Measurements from ENCODE around the gene MMP24.

MMP24 gene

DNA sequence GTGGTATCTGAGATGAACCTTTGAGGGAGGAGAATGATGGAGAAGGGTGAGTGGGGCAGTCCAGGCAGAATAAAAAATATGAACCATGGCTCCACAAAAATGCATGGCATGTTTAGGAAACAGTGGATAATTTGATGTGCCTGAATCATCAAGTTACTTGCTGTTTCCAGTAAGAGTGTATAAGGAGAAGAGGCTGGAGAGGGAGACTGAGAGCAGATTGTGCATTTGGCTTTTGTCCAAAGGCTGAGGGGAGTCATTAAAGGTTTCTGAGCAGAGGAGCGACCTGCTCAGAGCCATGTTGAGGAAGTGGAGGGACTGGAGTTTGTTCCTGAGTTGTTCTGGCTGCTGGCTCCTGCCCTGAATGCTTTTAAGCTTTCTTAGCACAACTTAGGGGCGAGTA, 6.1 kb downstream of the MMP24 start:
- H3K27ac ChIP-seq, result no peak overlapping the region

DNA sequence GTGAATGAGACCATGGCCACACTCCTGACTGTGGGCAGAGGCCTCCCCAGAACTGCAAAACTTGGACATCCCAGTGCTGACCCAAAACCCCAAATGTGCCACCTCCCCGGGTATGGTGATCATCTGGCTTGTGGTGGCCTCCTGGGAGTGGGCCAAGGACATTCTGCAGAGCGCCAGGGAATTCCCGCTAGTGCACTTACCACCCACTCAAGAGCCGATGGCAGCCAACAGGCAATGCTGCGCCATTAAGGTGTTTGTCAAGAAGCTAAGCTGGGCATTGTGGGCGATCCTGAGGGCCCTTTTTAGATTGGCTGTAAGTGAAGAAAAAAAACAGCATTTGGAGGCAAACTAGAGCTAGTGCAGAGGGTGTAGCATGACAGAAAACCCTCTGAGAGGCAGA, 9.4 kb downstream of the MMP24 start:
- no peak overlapping the region for H3K27ac ChIP-seq

More for the DNA sequence above, 6.1 kb downstream of the MMP24 start:
- TF ChIP-seq, protein P1, sequence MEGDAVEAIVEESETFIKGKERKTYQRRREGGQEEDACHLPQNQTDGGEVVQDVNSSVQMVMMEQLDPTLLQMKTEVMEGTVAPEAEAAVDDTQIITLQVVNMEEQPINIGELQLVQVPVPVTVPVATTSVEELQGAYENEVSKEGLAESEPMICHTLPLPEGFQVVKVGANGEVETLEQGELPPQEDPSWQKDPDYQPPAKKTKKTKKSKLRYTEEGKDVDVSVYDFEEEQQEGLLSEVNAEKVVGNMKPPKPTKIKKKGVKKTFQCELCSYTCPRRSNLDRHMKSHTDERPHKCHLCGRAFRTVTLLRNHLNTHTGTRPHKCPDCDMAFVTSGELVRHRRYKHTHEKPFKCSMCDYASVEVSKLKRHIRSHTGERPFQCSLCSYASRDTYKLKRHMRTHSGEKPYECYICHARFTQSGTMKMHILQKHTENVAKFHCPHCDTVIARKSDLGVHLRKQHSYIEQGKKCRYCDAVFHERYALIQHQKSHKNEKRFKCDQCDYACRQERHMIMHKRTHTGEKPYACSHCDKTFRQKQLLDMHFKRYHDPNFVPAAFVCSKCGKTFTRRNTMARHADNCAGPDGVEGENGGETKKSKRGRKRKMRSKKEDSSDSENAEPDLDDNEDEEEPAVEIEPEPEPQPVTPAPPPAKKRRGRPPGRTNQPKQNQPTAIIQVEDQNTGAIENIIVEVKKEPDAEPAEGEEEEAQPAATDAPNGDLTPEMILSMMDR (conservative IDR thresholded peaks at IDR 0.05), result no peak
- TF ChIP-seq ZFX (IDR thresholded peaks at IDR 0.05), result no peak

DNA sequence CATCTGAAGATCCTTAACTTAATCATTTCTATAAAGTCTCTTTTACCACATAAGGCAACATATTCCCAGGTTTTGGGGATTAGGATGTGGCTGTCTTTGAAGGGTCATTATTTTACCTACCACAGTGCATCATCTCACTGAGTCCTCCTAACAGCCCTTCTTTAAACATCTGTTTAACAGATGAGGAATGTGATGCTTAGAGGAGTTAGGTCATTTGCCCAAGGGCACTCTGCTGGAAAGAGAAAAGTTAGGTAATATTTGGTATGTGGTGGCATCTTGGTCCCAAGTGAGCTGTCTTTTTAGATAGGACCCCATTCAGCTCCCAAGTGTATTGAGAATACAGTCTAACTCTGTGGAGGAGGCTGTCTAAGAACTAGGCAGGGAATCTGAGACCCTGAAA, 11.0 kb downstream of the MMP24 start:
- no peak for TF ChIP-seq ZFX (IDR thresholded peaks at IDR 0.05)
- TF ChIP-seq, protein P1 (conservative IDR thresholded peaks at IDR 0.05), result no peak
- H3K27ac ChIP-seq, result no peak overlapping the region

More for the DNA sequence above, 9.4 kb downstream of the MMP24 start:
- no peak for TF ChIP-seq ZFX (IDR thresholded peaks at IDR 0.05)
- TF ChIP-seq, protein P1 (conservative IDR thresholded peaks at IDR 0.05), result no peak

DNA sequence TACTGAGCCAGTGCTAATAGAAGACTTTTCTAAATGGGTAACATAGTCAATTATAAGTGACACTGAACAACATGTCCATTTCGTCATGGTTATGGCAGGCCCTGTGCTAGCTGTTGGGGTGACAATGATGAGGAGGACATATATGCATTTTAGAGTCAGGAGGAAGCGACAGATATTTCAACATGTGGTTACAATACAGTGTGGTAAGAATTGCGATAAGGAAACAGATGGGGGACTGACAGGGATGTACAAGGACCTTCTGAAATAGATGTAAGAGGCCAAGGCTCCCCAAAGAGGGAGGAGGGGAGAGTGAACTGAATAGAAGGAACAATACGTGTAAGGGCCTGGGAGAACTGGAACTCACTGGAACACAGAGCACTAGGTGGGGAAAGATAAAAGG, 11.7 kb downstream of the MMP24 start:
- TF ChIP-seq, protein P1 (conservative IDR thresholded peaks at IDR 0.05), result no peak
- TF ChIP-seq ZFX (IDR thresholded peaks at IDR 0.05), result no peak

DNA sequence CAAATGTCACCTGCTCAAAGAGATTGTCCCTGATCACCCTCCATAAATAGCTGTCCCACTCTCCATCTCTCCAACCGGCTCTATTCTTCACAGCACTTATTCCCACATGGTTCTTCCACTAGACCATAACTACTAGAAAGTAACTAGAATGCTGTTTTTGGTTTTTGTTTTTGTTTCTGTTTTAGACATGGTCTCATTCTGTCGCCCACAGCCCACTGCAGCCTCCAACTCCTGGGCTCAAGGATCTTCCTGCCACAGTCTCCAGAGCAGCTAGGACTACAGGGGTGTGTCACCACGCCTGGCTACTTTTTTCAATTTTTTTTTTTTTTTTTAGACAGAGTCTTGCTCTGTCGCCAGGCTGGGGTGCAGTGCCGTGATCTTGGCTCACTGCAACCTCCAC, 12.2 kb downstream of the MMP24 start:
- no peak overlapping the region for H3K27ac ChIP-seq
- TF ChIP-seq ZFX (IDR thresholded peaks at IDR 0.05), result no peak
- TF ChIP-seq, protein P1 (conservative IDR thresholded peaks at IDR 0.05), result no peak

More for the DNA sequence above, 11.7 kb downstream of the MMP24 start:
- no peak overlapping the region for H3K27ac ChIP-seq

DNA sequence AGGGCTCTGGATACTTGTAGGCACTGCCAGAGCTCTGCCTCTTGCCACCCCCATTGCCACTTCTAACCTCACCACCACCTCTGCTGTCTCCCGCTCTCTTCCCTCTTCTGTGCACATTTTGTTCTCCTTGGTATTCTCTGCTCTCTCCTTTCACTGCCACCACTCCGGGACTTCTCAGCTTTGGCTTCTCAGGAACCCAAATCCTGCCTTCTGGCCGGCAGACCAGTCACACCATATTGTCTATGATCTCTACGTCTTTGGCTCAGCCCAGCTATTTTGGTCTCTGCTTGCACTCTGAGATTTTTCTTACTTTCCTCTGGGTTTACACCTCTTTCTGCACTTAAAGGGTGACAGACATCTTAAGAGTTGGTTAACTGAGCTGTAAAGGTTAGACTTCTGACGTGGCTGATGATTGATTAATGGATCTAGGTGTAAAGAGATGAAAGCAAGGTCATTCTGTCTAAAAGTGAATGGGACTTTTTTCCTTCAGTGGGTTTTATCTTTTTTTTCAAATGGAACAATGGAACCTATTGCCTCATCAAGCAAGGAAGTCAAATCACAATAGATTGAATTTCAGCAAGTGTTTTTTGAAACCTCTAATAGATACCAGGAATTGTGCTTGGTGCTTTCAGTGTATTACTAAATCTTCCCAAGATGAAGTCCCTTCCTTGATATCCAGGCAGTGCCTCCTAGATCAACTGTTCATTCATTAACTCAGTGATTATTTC, 13.8 kb downstream of the MMP24 start:
- TF ChIP-seq, protein P1 (conservative IDR thresholded peaks at IDR 0.05), result no peak
- TF ChIP-seq ZFX (IDR thresholded peaks at IDR 0.05), result no peak
- no peak overlapping the region for H3K27ac ChIP-seq

DNA sequence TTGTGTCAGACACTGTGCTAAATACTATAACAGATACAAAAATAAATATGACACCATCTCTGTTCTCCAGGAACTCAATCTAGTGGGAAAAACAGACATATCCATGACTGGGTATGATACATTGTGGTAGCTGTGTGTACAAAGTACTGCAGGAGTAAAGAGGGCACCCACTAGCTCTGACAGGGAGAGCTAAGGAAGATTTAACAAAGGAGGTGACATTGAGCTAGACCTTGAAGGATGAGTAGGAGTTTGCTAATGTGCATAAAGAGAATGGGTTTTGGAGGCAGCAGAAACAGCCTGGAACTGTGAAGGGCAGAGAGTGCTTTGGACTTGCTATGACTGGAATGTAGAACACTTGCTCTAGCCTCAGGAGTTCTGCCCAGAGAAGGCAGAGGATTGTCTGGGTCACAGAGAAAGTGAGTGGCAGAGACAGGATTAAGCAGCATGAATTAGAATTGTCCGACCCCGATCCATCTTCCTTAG, 14.4 kb downstream of the MMP24 start:
- no peak overlapping the region for H3K27ac ChIP-seq
- TF ChIP-seq, protein P1 (conservative IDR thresholded peaks at IDR 0.05), result no peak
- no peak for TF ChIP-seq ZFX (IDR thresholded peaks at IDR 0.05)
